Effector memory CD8-positive, alpha-beta T cell (primary cell): ENCODE results near the gene NXT1.

Experiments used
- ATAC-seq: fragments of 150-1000 bp; cut with Tn5 transposase; replicated peaks from 2 replicates; pipeline ENCODE4 v1.10.0; 2021; ENCODE audit warnings: mild to moderate bottlenecking, moderate library complexity
- DNase-seq, 3 experiments: peaks; one replicate each; pipeline ENCODE4 v3.0.0; 2021
- H3K27ac Mint-ChIP-seq, 2 donors: one replicate each; pipeline ENCODE4 v1.8.0; 2022; ENCODE audit warnings: mild to moderate bottlenecking in 2 of 2, mixed read lengths in 2 of 2, moderate library complexity in 2 of 2
- H3K27me3 Mint-ChIP-seq, 2 donors: one replicate each; pipeline ENCODE4 v1.8.0; 2022; ENCODE audit warnings: mixed read lengths in 2 of 2
- H3K36me3 Mint-ChIP-seq: one replicate; pipeline ENCODE4 v1.8.0; 2022; ENCODE audit warnings: mild to moderate bottlenecking, moderate library complexity, mixed read lengths; ENCODE audit not compliant: insufficient read depth
- H3K4me1 Mint-ChIP-seq, 2 donors: one replicate each; pipeline ENCODE4 v1.8.0; 2022; ENCODE audit warnings: low read depth in 2 of 2, mixed read lengths in 2 of 2
- H3K4me3 Mint-ChIP-seq, 2 donors: one replicate each; pipeline ENCODE4 v1.8.0; 2022; ENCODE audit warnings: mild to moderate bottlenecking in 2 of 2, mixed read lengths in 2 of 2, moderate library complexity in 2 of 2
- H3K9me3 Mint-ChIP-seq, 2 donors: one replicate each; pipeline ENCODE4 v1.8.0; 2022; ENCODE audit warnings: mixed read lengths in 2 of 2

Gene NXT1

DNA sequence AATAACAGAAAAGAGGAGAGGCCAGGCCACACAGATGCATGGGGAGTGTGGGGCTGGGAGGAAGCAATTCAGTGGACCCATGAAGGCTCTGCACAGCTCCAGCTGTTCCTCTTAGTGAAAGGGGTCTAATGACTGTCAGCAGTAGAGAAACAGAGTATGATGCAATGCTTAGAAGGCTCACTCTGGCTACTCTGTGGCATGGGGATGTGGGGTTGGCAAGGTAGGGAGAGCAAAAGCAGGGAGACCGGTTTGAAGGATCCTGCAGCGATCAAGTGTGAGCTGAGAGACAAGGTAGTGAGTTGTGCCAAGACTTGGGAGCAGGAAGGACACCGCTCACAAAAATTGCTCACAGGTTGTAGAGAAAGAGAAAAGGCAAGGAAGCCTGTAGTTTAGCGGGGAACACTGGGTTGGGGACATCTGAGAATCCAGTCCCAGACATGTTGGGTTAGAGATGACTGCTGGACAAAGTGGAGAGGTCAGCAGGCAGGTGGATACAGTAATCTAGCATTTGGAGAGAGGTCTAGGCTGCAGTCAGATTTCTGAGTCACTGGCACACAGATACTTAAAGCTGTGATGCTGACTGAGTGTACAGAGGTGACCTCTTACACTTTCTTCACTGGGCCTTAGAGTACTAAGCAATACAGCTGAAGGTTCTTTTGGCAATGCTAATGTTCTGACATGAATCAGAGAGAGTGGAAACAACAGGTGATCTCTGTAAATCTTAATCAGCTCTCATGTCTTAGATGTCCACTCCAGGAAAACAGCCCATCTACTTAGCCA is 43.6 kb downstream of the NXT1 start:
- Mint-ChIP-seq H3K36me3 (peaks cover 39% of the 10 kb centered on the region), H3K9me3 (no peaks in the 10 kb centered on the region), H3K4me3 (no peak overlapping the region), H3K27ac (peak overlapping the region; percentile 4 to 7), H3K27me3 (no peaks in the 10 kb centered on the region), H3K4me1 (peaks cover 7 to 14% of the 10 kb centered on the region in 2 donors)
- ATAC-seq (no peak), DNase-seq (no peak)

DNA sequence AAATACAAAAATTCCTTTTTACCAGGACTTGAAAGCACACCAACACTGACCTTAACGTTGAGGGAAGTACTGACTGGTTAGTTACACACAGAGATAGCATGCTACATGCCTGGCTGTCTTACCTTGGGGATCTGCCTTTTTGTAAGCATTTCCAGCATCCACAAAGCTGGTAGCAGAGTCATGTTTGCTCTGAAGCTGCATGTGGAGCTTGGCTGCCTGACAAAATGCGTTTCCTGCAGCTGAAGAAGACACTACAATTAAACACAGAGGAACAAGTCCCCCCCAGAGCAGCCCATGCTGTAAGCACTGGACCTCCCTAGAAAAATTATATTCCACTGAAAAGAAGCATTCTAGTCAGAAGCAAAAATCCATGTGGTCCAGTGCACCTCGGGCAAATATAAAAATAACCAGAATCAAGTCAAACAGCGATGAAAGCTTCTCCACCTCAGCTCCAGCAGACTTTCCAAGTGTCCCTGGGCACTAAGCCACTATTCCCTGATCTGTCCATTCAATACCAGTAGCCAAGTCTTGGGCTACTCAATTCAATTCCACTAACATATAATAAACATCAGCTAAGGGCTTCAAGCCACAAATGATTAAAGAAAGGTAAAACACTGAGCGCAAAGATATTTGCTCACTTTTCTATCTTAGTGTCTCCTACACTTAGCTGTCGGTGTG is 46.5 kb downstream of the NXT1 start:
- no peaks in the 10 kb centered on the region for H3K9me3 Mint-ChIP-seq
- ATAC-seq (no peak), DNase-seq (no peak)
- H3K4me1 Mint-ChIP-seq, result peaks cover 13 to 33% of the 10 kb centered on the region in 2 donors
- H3K27me3 Mint-ChIP-seq, result no peaks in the 10 kb centered on the region
- peaks cover 38% of the 10 kb centered on the region for H3K36me3 Mint-ChIP-seq
- no peak overlapping the region for H3K4me3 Mint-ChIP-seq
- H3K27ac Mint-ChIP-seq, result peak overlapping the region in 1 of 2 donors; percentile 42

DNA sequence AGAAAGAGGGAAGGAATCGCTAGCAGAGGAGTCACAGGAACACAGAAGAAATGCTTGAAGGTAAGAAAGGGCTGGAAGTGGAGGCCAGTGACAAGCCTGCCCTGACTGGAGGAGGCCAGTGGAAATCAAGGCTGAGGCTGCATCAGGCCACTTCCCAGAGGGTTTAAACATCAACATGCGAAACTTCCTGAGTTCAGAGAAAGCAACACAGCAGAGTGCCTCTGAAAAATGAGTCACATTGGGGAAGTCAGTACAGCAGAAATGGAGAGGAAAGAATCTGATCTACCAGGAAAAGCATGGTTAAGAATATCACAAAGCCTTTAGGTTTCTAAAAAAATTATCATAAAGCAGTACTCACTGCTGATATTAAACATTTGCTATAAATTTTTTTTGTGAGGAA is 47.4 kb downstream of the NXT1 start:
- Mint-ChIP-seq H3K4me3 (no peak overlapping the region), H3K27me3 (no peaks in the 10 kb centered on the region), H3K9me3 (no peaks in the 10 kb centered on the region), H3K4me1 (peaks cover 13 to 33% of the 10 kb centered on the region in 2 donors), H3K36me3 (peaks cover 33% of the 10 kb centered on the region), H3K27ac (peak overlapping the region in 1 of 2 donors; percentile 42)
- ATAC-seq, result no peak
- DNase-seq, result no peak

DNA sequence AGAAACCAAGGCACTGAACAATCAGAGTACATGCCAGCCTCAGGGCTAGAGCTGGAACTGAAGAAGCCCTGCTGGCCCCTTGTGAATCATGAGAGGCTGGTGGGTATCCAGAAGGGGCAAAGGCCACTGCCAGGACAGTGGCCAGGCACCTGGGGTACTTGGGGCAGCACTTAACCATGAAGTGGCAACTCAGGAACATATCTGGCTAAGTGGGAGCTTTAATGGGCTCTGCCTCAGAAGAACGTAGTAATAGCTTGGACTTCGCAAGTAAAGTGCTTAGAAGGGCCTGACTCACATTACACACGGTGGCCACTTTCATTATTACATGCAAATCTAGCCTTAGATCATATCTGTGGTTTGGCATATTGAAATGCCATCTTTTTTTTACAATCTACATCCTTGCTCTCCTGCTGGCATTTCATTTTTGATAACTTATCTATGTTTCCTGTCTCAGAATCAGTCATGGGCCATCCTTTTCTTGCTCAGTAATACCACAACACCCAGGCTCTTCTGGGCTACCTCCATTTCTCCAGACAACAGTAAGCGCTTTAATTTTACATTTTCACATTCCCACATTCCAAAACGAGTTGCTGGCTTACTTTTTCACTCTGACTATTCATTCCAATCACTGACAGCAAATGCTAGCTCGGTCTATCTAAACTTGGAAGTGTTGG is 49.1 kb downstream of the NXT1 start:
- Mint-ChIP-seq H3K36me3 (peaks cover 22% of the 10 kb centered on the region), H3K27me3 (no peaks in the 10 kb centered on the region), H3K27ac (peak overlapping the region; percentile 30 to 58), H3K4me1 (peaks cover 10 to 35% of the 10 kb centered on the region in 2 donors), H3K4me3 (no peak overlapping the region), H3K9me3 (no peaks in the 10 kb centered on the region)
- no peak for DNase-seq
- ATAC-seq, result peak; percentile 63

DNA sequence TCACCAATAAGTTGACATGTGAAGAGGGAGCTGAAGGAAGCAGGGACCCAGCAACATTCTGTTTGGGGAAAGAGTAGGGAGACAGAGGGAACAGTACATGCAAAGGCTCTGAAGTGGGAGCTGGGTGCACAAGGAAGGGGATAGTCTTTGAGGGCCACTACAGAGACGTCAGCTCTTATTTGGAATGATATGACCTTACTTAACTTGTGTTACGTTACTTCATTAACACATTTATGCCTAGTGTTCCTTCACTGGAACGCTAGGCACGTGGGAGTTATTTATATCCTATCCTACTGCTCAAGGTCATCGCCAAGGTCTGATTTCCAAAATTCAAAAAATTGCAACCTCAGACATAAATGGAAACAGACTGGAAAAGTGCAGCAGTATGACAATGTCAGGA is 50.5 kb downstream of the NXT1 start:
- H3K4me1 Mint-ChIP-seq, result peaks cover 14 to 41% of the 10 kb centered on the region in 2 donors
- H3K9me3 Mint-ChIP-seq, result no peaks in the 10 kb centered on the region
- H3K27me3 Mint-ChIP-seq, result no peaks in the 10 kb centered on the region
- H3K4me3 Mint-ChIP-seq, result no peak overlapping the region
- DNase-seq (no peak), ATAC-seq (no peak)
- peaks cover 22% of the 10 kb centered on the region for H3K36me3 Mint-ChIP-seq
- no peak overlapping the region for H3K27ac Mint-ChIP-seq

DNA sequence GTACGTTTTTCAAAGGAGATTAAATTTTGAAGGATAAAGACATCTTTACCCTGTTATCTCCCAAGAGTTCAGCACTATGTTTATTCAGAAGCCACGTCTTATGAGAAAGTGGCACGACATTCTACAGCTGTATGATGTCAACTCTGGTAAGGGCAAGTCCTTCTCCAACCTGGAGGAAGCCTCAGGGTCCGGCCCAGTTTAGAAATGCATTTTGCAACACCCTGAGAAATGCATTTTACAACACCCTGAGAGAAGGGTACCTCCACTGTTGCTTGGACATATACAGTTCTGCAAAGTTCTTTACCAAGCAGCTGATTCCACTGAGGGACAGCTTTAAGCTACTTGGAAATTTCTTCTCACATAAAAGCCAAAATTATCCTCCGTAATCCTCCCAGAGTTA is 53.2 kb downstream of the NXT1 start:
- peaks cover 8% of the 10 kb centered on the region for H3K36me3 Mint-ChIP-seq
- DNase-seq, result no peak
- no peaks in the 10 kb centered on the region for H3K9me3 Mint-ChIP-seq
- no peak overlapping the region for H3K27ac Mint-ChIP-seq
- no peak overlapping the region for H3K4me3 Mint-ChIP-seq
- H3K27me3 Mint-ChIP-seq, result no peaks in the 10 kb centered on the region
- no peak for ATAC-seq
- H3K4me1 Mint-ChIP-seq, result peaks cover 23 to 46% of the 10 kb centered on the region in 2 donors

DNA sequence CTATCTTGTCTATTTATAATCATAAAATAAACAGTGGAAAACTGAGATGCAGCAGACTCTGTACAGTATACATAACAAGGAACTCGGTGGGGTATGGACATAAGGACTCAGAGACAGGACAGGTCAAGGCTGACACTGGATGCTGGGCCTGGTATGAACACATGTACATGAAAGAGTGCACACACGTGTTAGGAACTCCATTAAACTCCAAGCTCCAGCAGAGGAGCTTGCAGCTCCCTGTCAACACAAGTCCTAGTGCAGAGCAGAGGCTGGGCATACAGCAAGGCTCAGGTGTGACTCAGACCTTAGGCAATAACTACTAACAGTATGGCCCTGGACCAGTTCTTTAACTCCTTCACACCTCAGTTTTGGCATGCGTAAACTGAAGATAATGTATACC is 53.6 kb downstream of the NXT1 start:
- ATAC-seq (no peak), DNase-seq (no peak)
- H3K36me3 Mint-ChIP-seq, result peaks cover 8% of the 10 kb centered on the region
- no peaks in the 10 kb centered on the region for H3K27me3 Mint-ChIP-seq
- no peak overlapping the region for H3K4me3 Mint-ChIP-seq
- peaks cover 23 to 44% of the 10 kb centered on the region in 2 donors for H3K4me1 Mint-ChIP-seq
- H3K27ac Mint-ChIP-seq, result peak overlapping the region in 1 of 2 donors; percentile 3
- H3K9me3 Mint-ChIP-seq, result no peaks in the 10 kb centered on the region
